ENCODE data around the gene EXOC3L4.

Gene EXOC3L4

DNA sequence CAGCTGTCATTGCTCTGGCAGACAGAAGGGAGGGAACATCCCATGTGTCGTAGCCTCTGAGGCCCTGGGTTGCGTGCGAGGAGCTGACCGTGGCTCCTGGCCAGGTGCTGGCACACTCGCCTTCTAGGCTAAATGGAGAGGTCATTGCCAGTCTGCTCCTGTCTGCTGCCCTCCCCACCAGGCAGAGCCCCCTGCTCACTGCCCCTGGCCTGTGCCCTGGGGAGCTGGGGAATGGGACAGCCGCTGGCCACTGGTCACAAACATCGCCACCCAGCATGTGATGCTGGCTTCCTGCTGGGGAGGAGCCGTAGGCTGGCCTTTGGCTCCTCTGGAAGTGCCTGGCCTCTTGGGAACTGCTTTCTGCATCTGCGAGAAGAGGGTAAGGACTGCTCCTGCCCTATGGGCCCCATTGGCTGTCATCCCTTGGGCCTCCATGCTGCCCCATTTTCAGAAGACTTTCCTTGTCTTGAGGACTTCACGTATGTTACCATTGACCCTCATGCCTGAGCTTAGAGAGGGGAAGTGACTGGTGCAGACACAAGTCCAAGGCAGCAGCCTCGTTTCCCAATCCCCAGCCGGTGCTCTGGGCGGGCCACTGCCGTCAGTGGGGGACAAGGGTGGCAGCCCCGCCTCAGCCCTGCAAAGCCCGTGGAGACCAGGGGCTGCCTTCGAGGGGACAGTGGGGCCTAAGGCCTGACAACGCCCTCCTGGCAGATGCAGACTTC is 26.8 kb downstream of the EXOC3L4 start:
- DNase-seq (ENCODE audit: low read depth in 2 of 2) = no peak

GRCh38 chr14:103121846-103122584 is 27.5 kb downstream of the EXOC3L4 start:
- no peak for DNase-seq (ENCODE audit: low read depth in 2 of 2)

DNA sequence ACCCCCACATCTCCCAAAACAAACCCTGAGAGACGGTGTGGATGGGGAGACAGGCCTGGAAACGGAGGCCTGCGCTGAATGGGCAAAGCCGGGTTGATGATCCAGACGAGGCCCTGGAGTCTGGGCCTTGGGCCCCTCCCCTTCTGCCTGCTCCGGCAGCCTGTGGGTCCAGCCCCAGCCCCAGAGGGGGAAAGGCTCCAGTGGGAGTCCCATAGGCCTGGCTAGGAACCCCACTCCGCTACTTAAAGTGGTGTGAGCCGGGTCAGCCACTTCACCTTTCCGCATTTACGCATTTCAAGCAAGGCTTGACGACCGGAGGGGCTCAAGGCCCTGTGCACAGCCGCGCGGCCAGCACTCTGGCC is 28.0 kb downstream of the EXOC3L4 start:
- no peak for DNase-seq (ENCODE audit: low read depth in 2 of 2)

GRCh38 chr14:103122947-103123633 is 28.6 kb downstream of the EXOC3L4 start, which contains the start of gene TNFAIP2:
TNFAIP2 (plus strand) TSS chr14:103123461; CDS start chr14:103126458, 2,997 bp downstream.
- DNase-seq (ENCODE audit: low read depth in 2 of 2) = no peak

- DNase-seq (ENCODE audit: low read depth in 2 of 2) = no peak
Measured at GRCh38 chr14:103123634-103124500, 29.3 kb downstream of the EXOC3L4 start.

- no peak for DNase-seq (ENCODE audit: low read depth in 2 of 2)
Measured at GRCh38 chr14:103124501-103125001, 30.0 kb downstream of the EXOC3L4 start.

- DNase-seq (ENCODE audit: low read depth in 2 of 2) = no peak
Measured at GRCh38 chr14:103125098-103126070, 30.9 kb downstream of the EXOC3L4 start.

DNA sequence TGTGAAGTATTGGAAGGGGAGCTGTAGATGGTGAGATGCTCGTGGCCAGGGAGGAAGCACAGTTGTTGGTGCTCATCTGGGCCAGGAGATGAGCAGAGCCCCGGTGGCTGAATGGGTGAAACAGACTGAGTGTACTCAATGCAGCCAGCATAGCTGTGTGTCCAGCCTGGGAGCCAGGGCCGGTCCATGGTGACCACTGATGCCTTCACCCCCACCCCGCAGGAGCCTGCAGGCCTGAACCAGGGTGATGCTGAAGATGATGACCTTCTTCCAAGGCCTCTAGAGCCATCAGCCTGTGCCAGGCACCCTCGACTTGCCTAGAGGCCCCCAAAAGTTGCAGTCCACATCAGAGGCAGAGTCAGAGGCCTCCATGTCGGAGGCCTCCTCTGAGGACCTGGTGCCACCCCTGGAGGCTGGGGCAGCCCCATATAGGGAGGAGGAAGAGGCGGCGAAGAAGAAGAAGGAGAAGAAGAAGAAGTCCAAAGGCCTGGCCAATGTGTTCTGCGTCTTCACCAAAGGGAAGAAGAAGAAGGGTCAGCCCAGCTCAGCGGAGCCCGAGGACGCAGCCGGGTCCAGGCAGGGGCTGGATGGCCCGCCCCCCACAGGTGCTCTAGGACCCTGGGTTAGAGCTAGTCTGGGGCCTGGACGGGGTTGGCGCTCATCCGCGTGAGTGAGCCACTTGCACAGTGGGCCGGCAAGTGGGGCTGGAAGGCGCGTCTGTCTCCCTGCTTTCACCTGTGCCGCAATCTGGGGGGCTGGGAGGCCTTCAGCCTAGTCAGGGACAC is 31.8 kb downstream of the EXOC3L4 start:
- DNase-seq (ENCODE audit: low read depth in 2 of 2) = no peak

DNA sequence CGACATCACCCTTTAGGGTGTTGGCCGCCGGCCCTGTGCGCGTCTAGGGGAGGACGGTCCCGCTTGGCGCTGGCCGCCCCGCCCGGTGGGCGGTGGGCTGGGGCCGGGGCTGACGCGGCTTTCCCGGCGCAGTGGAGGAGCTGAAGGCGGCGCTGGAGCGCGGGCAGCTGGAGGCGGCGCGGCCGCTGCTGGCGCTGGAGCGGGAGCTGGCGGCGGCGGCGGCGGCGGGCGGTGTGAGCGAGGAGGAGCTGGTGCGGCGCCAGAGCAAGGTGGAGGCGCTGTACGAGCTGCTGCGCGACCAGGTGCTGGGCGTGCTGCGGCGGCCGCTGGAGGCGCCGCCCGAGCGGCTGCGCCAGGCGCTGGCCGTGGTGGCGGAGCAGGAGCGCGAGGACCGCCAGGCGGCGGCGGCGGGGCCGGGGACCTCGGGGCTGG is 32.4 kb downstream of the EXOC3L4 start:
- DNase-seq (ENCODE audit: low read depth in 2 of 2) = no peak

DNA sequence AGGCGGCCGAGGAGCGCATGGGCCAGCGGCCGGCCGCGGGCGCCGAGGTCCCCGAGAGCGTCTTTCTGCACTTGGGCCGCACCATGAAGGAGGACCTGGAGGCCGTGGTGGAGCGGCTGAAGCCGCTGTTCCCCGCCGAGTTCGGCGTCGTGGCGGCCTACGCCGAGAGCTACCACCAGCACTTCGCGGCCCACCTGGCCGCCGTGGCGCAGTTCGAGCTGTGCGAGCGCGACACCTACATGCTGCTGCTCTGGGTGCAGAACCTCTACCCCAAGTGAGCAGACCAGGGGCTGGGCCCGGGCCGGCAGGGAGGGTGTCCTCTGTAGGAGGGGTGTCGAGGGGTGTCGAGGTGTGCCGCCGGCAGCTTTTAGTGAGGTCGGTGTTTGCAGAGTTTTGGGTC is 32.8 kb downstream of the EXOC3L4 start:
- no peak for DNase-seq (ENCODE audit: low read depth in 2 of 2)

DNA sequence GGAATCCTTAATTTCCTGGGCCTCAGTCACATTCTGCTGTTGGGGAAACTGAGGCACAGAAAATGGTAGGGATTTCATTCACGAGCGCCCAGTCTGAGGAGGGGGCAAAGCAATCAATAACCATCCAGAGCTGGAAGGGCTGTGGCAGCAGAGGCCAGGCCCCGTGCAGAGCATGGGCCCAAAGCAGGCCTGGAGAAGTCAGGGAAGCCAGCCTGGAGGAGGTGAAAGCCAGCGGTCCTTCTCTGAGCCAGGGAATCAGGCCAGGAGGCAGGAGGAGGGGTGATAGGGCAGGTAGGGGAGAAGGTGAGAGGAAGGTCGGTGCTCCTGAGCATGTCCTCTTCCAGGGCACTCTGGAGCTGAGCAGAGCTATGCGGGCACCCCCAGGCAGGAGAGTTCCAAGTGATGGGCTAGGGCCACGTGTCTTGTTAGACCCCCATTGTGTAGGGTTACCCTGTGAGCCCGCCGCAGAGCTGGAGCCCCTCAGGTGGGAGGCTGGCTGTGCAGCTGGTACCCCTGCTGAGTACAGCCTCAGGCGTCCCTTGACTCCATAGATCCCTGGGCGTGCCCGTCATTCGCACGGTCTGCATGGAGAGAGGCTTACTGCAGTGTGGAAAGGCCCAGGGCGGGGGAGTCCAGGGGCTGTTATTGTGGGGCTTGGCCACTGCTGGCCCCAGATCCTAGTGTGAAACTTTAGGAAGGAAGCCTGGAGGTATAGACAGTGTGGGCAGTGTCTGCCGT is 33.5 kb downstream of the EXOC3L4 start:
- DNase-seq (ENCODE audit: low read depth in 2 of 2) = no peak

GRCh38 chr14:103128631-103129300 is 34.2 kb downstream of the EXOC3L4 start:
- no peak for DNase-seq (ENCODE audit: low read depth in 2 of 2)

- DNase-seq (ENCODE audit: low read depth in 2 of 2) = no peak
Measured at GRCh38 chr14:103129301-103130016, 34.9 kb downstream of the EXOC3L4 start.

DNA sequence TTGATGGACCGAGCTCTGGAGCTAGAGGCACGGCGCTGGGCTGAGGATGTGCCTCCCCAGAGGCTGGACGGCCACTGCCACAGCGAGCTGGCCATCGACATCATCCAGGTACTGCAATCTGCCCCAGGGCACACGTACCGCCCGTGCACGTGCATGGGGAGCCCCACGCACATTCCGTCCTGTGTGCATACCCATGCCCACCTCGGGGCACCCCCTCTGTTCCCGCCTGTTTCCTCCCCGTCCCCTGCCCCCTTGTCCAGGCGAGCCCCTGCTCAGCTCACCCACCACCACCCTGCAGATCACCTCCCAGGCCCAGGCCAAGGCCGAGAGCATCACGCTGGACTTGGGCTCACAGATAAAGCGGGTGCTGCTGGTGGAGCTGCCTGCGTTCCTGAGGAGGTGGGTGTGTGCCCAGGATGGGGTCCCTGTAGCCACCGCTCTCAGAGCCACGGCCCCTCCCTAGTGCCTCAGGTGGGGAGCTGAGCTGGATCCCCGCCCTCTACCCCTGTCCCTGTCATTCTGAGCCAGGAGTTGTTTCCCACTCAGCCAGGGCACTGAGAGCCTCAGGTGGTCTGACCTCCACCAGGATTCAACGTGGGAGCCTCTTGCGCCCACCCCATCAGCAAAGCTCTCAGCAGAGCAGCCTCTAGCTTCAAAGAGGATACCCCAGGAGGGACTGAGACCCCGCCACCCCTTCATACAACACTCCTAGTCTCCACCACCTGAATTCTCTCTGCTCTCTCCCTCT is 35.7 kb downstream of the EXOC3L4 start:
- no peak for DNase-seq (ENCODE audit: low read depth in 2 of 2)

DNA sequence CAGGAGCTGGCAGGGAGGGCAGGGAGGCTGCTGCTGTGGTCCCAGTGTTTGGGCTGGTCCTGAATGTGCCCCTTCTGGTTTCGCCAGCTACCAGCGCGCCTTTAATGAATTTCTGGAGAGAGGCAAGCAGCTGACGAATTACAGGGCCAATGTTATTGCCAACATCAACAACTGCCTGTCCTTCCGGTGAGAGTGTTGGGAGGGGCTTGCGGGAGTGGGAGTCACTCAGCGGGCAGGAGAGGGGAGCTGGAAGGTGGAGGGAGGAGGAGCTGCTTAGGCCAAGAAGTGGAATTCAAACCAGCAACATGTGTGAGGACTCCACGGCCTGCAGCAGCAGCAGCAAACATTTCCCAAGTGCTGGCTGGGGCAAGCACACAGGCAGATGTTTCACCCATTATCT is 36.4 kb downstream of the EXOC3L4 start:
- DNase-seq (ENCODE audit: low read depth in 2 of 2) = no peak

DNA sequence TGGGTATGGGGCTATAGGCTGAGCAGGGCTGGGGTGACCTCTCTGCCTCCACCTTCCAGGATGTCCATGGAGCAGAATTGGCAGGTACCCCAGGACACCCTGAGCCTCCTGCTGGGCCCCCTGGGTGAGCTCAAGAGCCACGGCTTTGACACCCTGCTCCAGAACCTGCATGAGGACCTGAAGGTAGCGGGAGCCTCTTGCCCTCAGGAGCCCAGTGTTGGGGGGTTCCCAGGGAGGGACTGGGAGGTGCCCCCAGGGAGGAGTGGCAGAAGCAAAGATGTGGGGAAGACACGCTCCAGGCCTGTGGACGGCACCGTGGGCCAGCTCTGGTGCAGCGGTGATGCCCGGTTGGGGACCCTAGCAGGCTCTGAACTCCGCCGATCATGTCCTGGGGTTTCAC is 37.1 kb downstream of the EXOC3L4 start:
- DNase-seq (ENCODE audit: low read depth in 2 of 2) = no peak

Measured in stimulated activated CD4-positive, alpha-beta T cell treated with anti-CD3 and anti-CD28 coated beads, Interleukin-1b, Interleukin-23, amount 100 ng/mL, for 1 hour (primary cell).